ENCODE data around the gene ZSWIM3. TPM values are rescaled to one million over a fixed set of nuclear protein-coding genes. Genes with fewer than 3 reads are reported as not detected.
A peak's percentile ranks its signal among the peaks of the same experiment; 100 is the strongest.

ZSWIM3 gene
- total and polyA plus RNA-seq, 2 of the 13 experiments (the other 11 are each of a cell fraction or from before 2014, with no cell fraction given), result 5.2 to 5.8 TPM

DNA sequence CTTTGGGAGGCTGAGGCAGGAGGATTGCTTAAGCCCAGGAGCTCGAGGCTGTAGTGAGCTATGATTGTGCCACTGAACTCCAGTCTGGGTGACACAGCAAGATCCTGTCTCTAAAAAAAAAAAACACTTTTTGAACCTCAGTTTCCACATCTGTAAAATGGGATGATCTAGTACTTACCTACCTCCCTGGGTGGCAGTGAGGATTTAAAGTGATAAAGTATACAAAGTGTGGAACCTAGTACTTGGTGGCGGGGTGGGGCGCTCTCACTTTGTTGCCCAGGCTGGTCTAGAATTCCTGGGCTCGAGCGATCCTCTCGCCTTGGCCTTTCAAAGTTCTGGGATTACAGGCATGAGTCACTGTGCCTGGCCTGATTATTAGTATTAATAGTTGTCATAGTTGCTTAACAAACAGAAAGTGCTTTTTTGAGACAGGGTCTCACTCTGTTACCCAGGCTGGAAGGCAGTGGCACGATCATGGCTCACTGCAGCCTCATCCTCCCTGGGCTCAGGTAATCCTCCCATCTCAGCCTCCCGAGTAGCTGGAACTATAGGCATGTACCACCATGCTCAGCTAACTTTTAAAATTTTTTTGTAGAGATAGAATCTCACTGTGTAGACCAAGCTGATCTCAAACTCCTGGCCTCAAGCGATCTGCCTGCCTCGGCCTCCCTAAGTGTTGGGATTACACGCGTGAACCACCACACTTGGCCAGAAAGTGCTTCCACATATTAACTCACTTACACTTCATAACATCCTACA, 61.5 kb downstream of the ZSWIM3 start (continued):
- TF ChIP-seq FUBP1 (CRISPR knock-in tag; IDR thresholded peaks at IDR 0.05; ENCODE audit: borderline replicate concordance), result no peak
- TF ChIP-seq ADNP (CRISPR knock-in tag; IDR thresholded peaks at IDR 0.05), result peak; percentile 83
- no peak for TF ChIP-seq ZNF891 (CRISPR knock-in tag; IDR thresholded peaks at IDR 0.05)
- no peak for TF ChIP-seq ZNF547 (CRISPR knock-in tag; IDR thresholded peaks at IDR 0.05)
- no peak for TF ChIP-seq ZNF7 (CRISPR knock-in tag; IDR thresholded peaks at IDR 0.05)
- peak; percentile 21; the same call in 1 of the 2 replicates for TF ChIP-seq PITX1 (CRISPR knock-in tag; IDR thresholded peaks at IDR 0.05)
- peak; percentile 76 for TF ChIP-seq RCOR2 (CRISPR knock-in tag; IDR thresholded peaks at IDR 0.05)
- no peak for TF ChIP-seq TCF7L2 (IDR thresholded peaks at IDR 0.05; ENCODE audit: low read depth, low read length)
- TF ChIP-seq ELF4 (CRISPR knock-in tag; IDR thresholded peaks at IDR 0.05; ENCODE audit: borderline replicate concordance), result peak; percentile 63; the same call in 1 of the 2 replicates
- no peak for TF ChIP-seq ZNF652 (CRISPR knock-in tag; IDR thresholded peaks at IDR 0.05; ENCODE audit: borderline replicate concordance, low read depth)
- TF ChIP-seq, protein P1, sequence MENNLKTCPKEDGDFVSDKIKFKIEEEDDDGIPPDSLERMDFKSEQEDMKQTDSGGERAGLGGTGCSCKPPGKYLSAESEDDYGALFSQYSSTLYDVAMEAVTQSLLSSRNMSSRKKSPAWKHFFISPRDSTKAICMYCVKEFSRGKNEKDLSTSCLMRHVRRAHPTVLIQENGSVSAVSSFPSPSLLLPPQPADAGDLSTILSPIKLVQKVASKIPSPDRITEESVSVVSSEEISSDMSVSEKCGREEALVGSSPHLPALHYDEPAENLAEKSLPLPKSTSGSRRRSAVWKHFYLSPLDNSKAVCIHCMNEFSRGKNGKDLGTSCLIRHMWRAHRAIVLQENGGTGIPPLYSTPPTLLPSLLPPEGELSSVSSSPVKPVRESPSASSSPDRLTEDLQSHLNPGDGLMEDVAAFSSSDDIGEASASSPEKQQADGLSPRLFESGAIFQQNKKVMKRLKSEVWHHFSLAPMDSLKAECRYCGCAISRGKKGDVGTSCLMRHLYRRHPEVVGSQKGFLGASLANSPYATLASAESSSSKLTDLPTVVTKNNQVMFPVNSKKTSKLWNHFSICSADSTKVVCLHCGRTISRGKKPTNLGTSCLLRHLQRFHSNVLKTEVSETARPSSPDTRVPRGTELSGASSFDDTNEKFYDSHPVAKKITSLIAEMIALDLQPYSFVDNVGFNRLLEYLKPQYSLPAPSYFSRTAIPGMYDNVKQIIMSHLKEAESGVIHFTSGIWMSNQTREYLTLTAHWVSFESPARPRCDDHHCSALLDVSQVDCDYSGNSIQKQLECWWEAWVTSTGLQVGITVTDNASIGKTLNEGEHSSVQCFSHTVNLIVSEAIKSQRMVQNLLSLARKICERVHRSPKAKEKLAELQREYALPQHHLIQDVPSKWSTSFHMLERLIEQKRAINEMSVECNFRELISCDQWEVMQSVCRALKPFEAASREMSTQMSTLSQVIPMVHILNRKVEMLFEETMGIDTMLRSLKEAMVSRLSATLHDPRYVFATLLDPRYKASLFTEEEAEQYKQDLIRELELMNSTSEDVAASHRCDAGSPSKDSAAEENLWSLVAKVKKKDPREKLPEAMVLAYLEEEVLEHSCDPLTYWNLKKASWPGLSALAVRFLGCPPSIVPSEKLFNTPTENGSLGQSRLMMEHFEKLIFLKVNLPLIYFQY (CRISPR knock-in tag; IDR thresholded peaks at IDR 0.05; ENCODE audit: borderline replicate concordance), result no peak
- TF ChIP-seq MAZ (IDR thresholded peaks at IDR 0.05; ENCODE audit: borderline replicate concordance, low read depth, low read length), result no peak
- TF ChIP-seq MAZ (CRISPR knock-in tag; IDR thresholded peaks at IDR 0.05; ENCODE audit: low read depth), result peak; percentile 50
- TF ChIP-seq, protein P2, sequence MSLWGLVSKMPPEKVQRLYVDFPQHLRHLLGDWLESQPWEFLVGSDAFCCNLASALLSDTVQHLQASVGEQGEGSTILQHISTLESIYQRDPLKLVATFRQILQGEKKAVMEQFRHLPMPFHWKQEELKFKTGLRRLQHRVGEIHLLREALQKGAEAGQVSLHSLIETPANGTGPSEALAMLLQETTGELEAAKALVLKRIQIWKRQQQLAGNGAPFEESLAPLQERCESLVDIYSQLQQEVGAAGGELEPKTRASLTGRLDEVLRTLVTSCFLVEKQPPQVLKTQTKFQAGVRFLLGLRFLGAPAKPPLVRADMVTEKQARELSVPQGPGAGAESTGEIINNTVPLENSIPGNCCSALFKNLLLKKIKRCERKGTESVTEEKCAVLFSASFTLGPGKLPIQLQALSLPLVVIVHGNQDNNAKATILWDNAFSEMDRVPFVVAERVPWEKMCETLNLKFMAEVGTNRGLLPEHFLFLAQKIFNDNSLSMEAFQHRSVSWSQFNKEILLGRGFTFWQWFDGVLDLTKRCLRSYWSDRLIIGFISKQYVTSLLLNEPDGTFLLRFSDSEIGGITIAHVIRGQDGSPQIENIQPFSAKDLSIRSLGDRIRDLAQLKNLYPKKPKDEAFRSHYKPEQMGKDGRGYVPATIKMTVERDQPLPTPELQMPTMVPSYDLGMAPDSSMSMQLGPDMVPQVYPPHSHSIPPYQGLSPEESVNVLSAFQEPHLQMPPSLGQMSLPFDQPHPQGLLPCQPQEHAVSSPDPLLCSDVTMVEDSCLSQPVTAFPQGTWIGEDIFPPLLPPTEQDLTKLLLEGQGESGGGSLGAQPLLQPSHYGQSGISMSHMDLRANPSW (CRISPR knock-in tag; IDR thresholded peaks at IDR 0.05; ENCODE audit: borderline replicate concordance), result 0 out of 2 replicates have a peak, but pooled peaks have one; percentile 54
- TF ChIP-seq THAP9 (CRISPR knock-in tag; IDR thresholded peaks at IDR 0.05; ENCODE audit: borderline replicate concordance), result 0 out of 2 replicates have a peak, but pooled peaks have one; percentile 35
- TF ChIP-seq, protein P3, sequence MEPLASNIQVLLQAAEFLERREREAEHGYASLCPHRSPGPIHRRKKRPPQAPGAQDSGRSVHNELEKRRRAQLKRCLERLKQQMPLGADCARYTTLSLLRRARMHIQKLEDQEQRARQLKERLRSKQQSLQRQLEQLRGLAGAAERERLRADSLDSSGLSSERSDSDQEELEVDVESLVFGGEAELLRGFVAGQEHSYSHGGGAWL (CRISPR knock-in tag; IDR thresholded peaks at IDR 0.05), result no peak
- 0 out of 2 replicates have a peak, but pooled peaks have one; percentile 3 for TF ChIP-seq TAF1 (CRISPR knock-in tag; IDR thresholded peaks at IDR 0.05)

Measured in HepG2 (cell line).